ENCODE results near the gene SLC39A11. TPM values are rescaled to one million over a fixed set of nuclear protein-coding genes. Genes with fewer than 3 reads are reported as not detected.
A peak's percentile ranks its signal among the peaks of the same experiment; 100 is the strongest.
"Not testable (repeated sequence)": the region's sequence is repeated elsewhere in the genome, so short reads cannot be mapped to it uniquely, and the experiment has no call there.

SLC39A11 gene
- total and polyA plus RNA-seq, 4 donors, result 4.6 to 23.3 (median 11.4) TPM

GRCh38 chr17:72940496-72940895, 152.0 kb downstream of the SLC39A11 start:
- Histone ChIP-seq H3K27ac (ENCODE audit: low read depth, low read length) (no peak overlapping the region), H3K4me3 (ENCODE audit: low read depth, low read length) (no peak overlapping the region), H3K36me3 (ENCODE audit: control insufficient read depth, insufficient read depth, low read length) (no peaks in the 10 kb centered on the region), H3K27me3 (ENCODE audit: control insufficient read depth, insufficient read depth, low read length) (no peaks in the 10 kb centered on the region), H3K9me3 (ENCODE audit: control insufficient read depth, insufficient read depth, low read length) (no peaks in the 10 kb centered on the region), H3K4me1 (ENCODE audit: control insufficient read depth, insufficient read depth, low read length) (peaks cover 11% of the 10 kb centered on the region)
- no peak for DNase-seq (ENCODE audit: low read depth in 4 of 6, low spot score in 6 of 6)
- 97% methylated on average over 6 of the region's 11 CpGs for WGBS (ENCODE audit: insufficient coverage)

- Histone ChIP-seq H3K4me1 (ENCODE audit: control insufficient read depth, insufficient read depth, low read length) (peaks cover 9% of the 10 kb centered on the region), H3K4me3 (ENCODE audit: low read depth, low read length) (no peak overlapping the region), H3K36me3 (ENCODE audit: control insufficient read depth, insufficient read depth, low read length) (no peaks in the 10 kb centered on the region), H3K27ac (ENCODE audit: low read depth, low read length) (no peak overlapping the region), H3K9me3 (ENCODE audit: control insufficient read depth, insufficient read depth, low read length) (no peaks in the 10 kb centered on the region), H3K27me3 (ENCODE audit: control insufficient read depth, insufficient read depth, low read length) (no peaks in the 10 kb centered on the region)
- DNase-seq (ENCODE audit: low read depth in 4 of 6, low spot score in 6 of 6), result peak in 1 of 6 donors; percentile 85
- 100% methylated on average over 1 of the region's 3 CpGs for WGBS (ENCODE audit: insufficient coverage)
These were observed 154.0 kb downstream of the SLC39A11 start for GRCh38 chr17:72938482-72938881.

GRCh38 chr17:72937707-72938106, 154.8 kb downstream of the SLC39A11 start:
- Histone ChIP-seq H3K27ac (ENCODE audit: low read depth, low read length) (no peak overlapping the region), H3K4me3 (ENCODE audit: low read depth, low read length) (no peak overlapping the region), H3K9me3 (ENCODE audit: control insufficient read depth, insufficient read depth, low read length) (no peaks in the 10 kb centered on the region), H3K4me1 (ENCODE audit: control insufficient read depth, insufficient read depth, low read length) (peaks cover 9% of the 10 kb centered on the region), H3K27me3 (ENCODE audit: control insufficient read depth, insufficient read depth, low read length) (no peaks in the 10 kb centered on the region), H3K36me3 (ENCODE audit: control insufficient read depth, insufficient read depth, low read length) (no peaks in the 10 kb centered on the region)
- WGBS (ENCODE audit: insufficient coverage), result 78% methylated on average over 2 of the region's 5 CpGs
- peak in 1 of 6 donors; percentile 53 for DNase-seq (ENCODE audit: low read depth in 4 of 6, low spot score in 6 of 6)

- WGBS (ENCODE audit: insufficient coverage), result 100% methylated on average over 1 of the region's 8 CpGs
- H3K27ac ChIP-seq (ENCODE audit: low read depth, low read length), result not testable (repeated sequence)
These were observed 155.2 kb downstream of the SLC39A11 start for GRCh38 chr17:72937254-72937653.

GRCh38 chr17:72935984-72936383, 156.5 kb downstream of the SLC39A11 start:
- no peak for DNase-seq (ENCODE audit: low read depth in 4 of 6, low spot score in 6 of 6)
- Histone ChIP-seq H3K27ac (ENCODE audit: low read depth, low read length) (no peak overlapping the region), H3K4me3 (ENCODE audit: low read depth, low read length) (no peak overlapping the region), H3K9me3 (ENCODE audit: control insufficient read depth, insufficient read depth, low read length) (no peaks in the 10 kb centered on the region), H3K27me3 (ENCODE audit: control insufficient read depth, insufficient read depth, low read length) (no peaks in the 10 kb centered on the region), H3K4me1 (ENCODE audit: control insufficient read depth, insufficient read depth, low read length) (peaks cover 14% of the 10 kb centered on the region), H3K36me3 (ENCODE audit: control insufficient read depth, insufficient read depth, low read length) (no peaks in the 10 kb centered on the region)
- WGBS (ENCODE audit: insufficient coverage), result 92% methylated on average over 5 of the region's 8 CpGs

More at GRCh38 chr17:72937254-72937653, 155.2 kb downstream of the SLC39A11 start:
- not testable (repeated sequence) for H3K9me3 ChIP-seq (ENCODE audit: control insufficient read depth, insufficient read depth, low read length); H3K36me3 ChIP-seq (ENCODE audit: control insufficient read depth, insufficient read depth, low read length); H3K4me1 ChIP-seq (ENCODE audit: control insufficient read depth, insufficient read depth, low read length); H3K27me3 ChIP-seq (ENCODE audit: control insufficient read depth, insufficient read depth, low read length); H3K4me3 ChIP-seq (ENCODE audit: low read depth, low read length); DNase-seq (ENCODE audit: low read depth in 4 of 6, low spot score in 6 of 6)

GRCh38 chr17:72934927-72935326, 157.6 kb downstream of the SLC39A11 start:
- no peaks in the 10 kb centered on the region for H3K9me3 ChIP-seq (ENCODE audit: control insufficient read depth, insufficient read depth, low read length)
- 100% methylated on average over 5 of the region's 8 CpGs for WGBS (ENCODE audit: insufficient coverage)
- H3K36me3 ChIP-seq (ENCODE audit: control insufficient read depth, insufficient read depth, low read length), result no peaks in the 10 kb centered on the region
- H3K27me3 ChIP-seq (ENCODE audit: control insufficient read depth, insufficient read depth, low read length), result no peaks in the 10 kb centered on the region
- peaks cover 17% of the 10 kb centered on the region for H3K4me1 ChIP-seq (ENCODE audit: control insufficient read depth, insufficient read depth, low read length)
- H3K27ac ChIP-seq (ENCODE audit: low read depth, low read length), result no peak overlapping the region
- H3K4me3 ChIP-seq (ENCODE audit: low read depth, low read length), result no peak overlapping the region
- no peak for DNase-seq (ENCODE audit: low read depth in 4 of 6, low spot score in 6 of 6)

- 89% methylated on average over 5 of the region's 5 CpGs for WGBS (ENCODE audit: insufficient coverage)
- no peak overlapping the region for H3K27ac ChIP-seq (ENCODE audit: low read depth, low read length)
These were observed 160.9 kb downstream of the SLC39A11 start for GRCh38 chr17:72931635-72932034.

GRCh38 chr17:72931163-72931562, 161.3 kb downstream of the SLC39A11 start:
- peaks cover 14% of the 10 kb centered on the region for H3K4me1 ChIP-seq (ENCODE audit: control insufficient read depth, insufficient read depth, low read length)
- H3K9me3 ChIP-seq (ENCODE audit: control insufficient read depth, insufficient read depth, low read length), result no peaks in the 10 kb centered on the region
- H3K27ac ChIP-seq (ENCODE audit: low read depth, low read length), result no peak overlapping the region
- WGBS (ENCODE audit: insufficient coverage), result 49% methylated on average over 5 of the region's 9 CpGs
- DNase-seq (ENCODE audit: low read depth in 4 of 6, low spot score in 6 of 6), result peak in 2 of 6 donors; percentile 55 to 90
- no peaks in the 10 kb centered on the region for H3K36me3 ChIP-seq (ENCODE audit: control insufficient read depth, insufficient read depth, low read length)
- H3K4me3 ChIP-seq (ENCODE audit: low read depth, low read length), result no peak overlapping the region
- no peaks in the 10 kb centered on the region for H3K27me3 ChIP-seq (ENCODE audit: control insufficient read depth, insufficient read depth, low read length)

More at GRCh38 chr17:72931635-72932034, 160.9 kb downstream of the SLC39A11 start:
- Histone ChIP-seq H3K4me1 (ENCODE audit: control insufficient read depth, insufficient read depth, low read length) (peaks cover 14% of the 10 kb centered on the region), H3K36me3 (ENCODE audit: control insufficient read depth, insufficient read depth, low read length) (no peaks in the 10 kb centered on the region), H3K9me3 (ENCODE audit: control insufficient read depth, insufficient read depth, low read length) (no peaks in the 10 kb centered on the region), H3K4me3 (ENCODE audit: low read depth, low read length) (no peak overlapping the region), H3K27me3 (ENCODE audit: control insufficient read depth, insufficient read depth, low read length) (no peaks in the 10 kb centered on the region)
- no peak for DNase-seq (ENCODE audit: low read depth in 4 of 6, low spot score in 6 of 6)

GRCh38 chr17:72930031-72930430, 162.5 kb downstream of the SLC39A11 start:
- Histone ChIP-seq H3K4me1 (ENCODE audit: control insufficient read depth, insufficient read depth, low read length) (peaks cover 14% of the 10 kb centered on the region), H3K4me3 (ENCODE audit: low read depth, low read length) (no peak overlapping the region), H3K27me3 (ENCODE audit: control insufficient read depth, insufficient read depth, low read length) (no peaks in the 10 kb centered on the region), H3K27ac (ENCODE audit: low read depth, low read length) (no peak overlapping the region), H3K9me3 (ENCODE audit: control insufficient read depth, insufficient read depth, low read length) (no peaks in the 10 kb centered on the region), H3K36me3 (ENCODE audit: control insufficient read depth, insufficient read depth, low read length) (no peaks in the 10 kb centered on the region)
- peak in 1 of 6 donors; percentile 28 for DNase-seq (ENCODE audit: low read depth in 4 of 6, low spot score in 6 of 6)
- 54% methylated on average over 2 of the region's 2 CpGs for WGBS (ENCODE audit: insufficient coverage)

GRCh38 chr17:72928454-72929136, 163.9 kb downstream of the SLC39A11 start:
- Histone ChIP-seq H3K27me3 (ENCODE audit: control insufficient read depth, insufficient read depth, low read length) (no peaks in the 10 kb centered on the region), H3K27ac (ENCODE audit: low read depth, low read length) (no peak overlapping the region), H3K4me3 (ENCODE audit: low read depth, low read length) (no peak overlapping the region), H3K4me1 (ENCODE audit: control insufficient read depth, insufficient read depth, low read length) (peaks cover 14% of the 10 kb centered on the region), H3K36me3 (ENCODE audit: control insufficient read depth, insufficient read depth, low read length) (no peaks in the 10 kb centered on the region), H3K9me3 (ENCODE audit: control insufficient read depth, insufficient read depth, low read length) (no peaks in the 10 kb centered on the region)
- WGBS (ENCODE audit: insufficient coverage), result 87% methylated on average over 6 of the region's 7 CpGs
- DNase-seq (ENCODE audit: low read depth in 4 of 6, low spot score in 6 of 6), result no peak
